GM23248 (cell line): ENCODE results near the gene BTNL9. TPM values are rescaled to one million over a fixed set of nuclear protein-coding genes. Genes with fewer than 3 reads are reported as not detected.
"Not testable (repeated sequence)": the region's sequence is repeated elsewhere in the genome, so short reads cannot be mapped to it uniquely, and the experiment has no call there.

Source experiments
- DNase-seq: peaks from one replicate; pipeline ENCODE4 v3.0.0-alpha.2; 2015
- H2AFZ ChIP-seq: fragments of 200-600 bp; sonication (generic); 2 replicates; pipeline ENCODE4 v1.6.1; 2016; ENCODE audit warnings: antibody characterized with exemption
- H3F3A ChIP-seq: fragments of 200-600 bp; sonication (generic); 2 replicates; pipeline ENCODE4 v1.6.1; 2016; ENCODE audit warnings: mild to moderate bottlenecking, antibody characterized with exemption, mixed run types; ENCODE audit not compliant: insufficient read depth
- H3K27ac ChIP-seq: fragments of 200-600 bp; sonication (generic); 2 replicates; pipeline ENCODE4 v1.5.1; 2016; ENCODE audit warnings: mild to moderate bottlenecking
- H3K27me3 ChIP-seq: fragments of 200-600 bp; sonication (generic); replicated peaks from 2 replicates; pipeline ENCODE4 v1.6.1; 2016; ENCODE audit warnings: mild to moderate bottlenecking; ENCODE audit not compliant: insufficient read depth
- H3K36me3 ChIP-seq: fragments of 200-600 bp; sonication (generic); 2 replicates; pipeline ENCODE4 v1.6.1; 2016; ENCODE audit warnings: low read depth, mild to moderate bottlenecking
- H3K4me1 ChIP-seq: fragments of 200-600 bp; sonication (generic); 2 replicates; pipeline ENCODE4 v1.6.1; 2016; ENCODE audit warnings: mild to moderate bottlenecking; ENCODE audit not compliant: insufficient read depth
- H3K4me2 ChIP-seq: fragments of 200-600 bp; sonication (generic); one replicate; pipeline ENCODE4 v1.6.1; 2016; ENCODE audit warnings: mild to moderate bottlenecking; ENCODE audit not compliant: unreplicated experiment
- H3K4me3 ChIP-seq: fragments of 200-600 bp; sonication (generic); 2 replicates; pipeline ENCODE4 v1.5.1; 2016; ENCODE audit warnings: mild to moderate bottlenecking
- H3K79me2 ChIP-seq: fragments of 200-600 bp; sonication (generic); 2 replicates; pipeline ENCODE4 v1.6.1; 2016; ENCODE audit warnings: mild to moderate bottlenecking; ENCODE audit not compliant: insufficient read depth
- H3K9ac ChIP-seq: fragments of 200-600 bp; sonication (generic); 2 replicates; pipeline ENCODE4 v1.6.1; 2016; ENCODE audit warnings: mild to moderate bottlenecking
- H3K9me2 ChIP-seq: fragments of 200-600 bp; sonication (generic); 2 replicates; pipeline ENCODE4 v1.6.1; 2016; ENCODE audit warnings: mixed run types, mild to moderate bottlenecking, moderate library complexity; ENCODE audit not compliant: insufficient read depth
- H3K9me3 ChIP-seq: fragments of 200-600 bp; sonication (generic); one replicate; pipeline ENCODE4 v1.6.1; 2017; ENCODE audit warnings: low read depth
- H4K20me1 ChIP-seq: fragments of 200-600 bp; sonication (generic); 2 replicates; pipeline ENCODE4 v1.6.0; 2016; ENCODE audit not compliant: insufficient read depth
- EZH2 ChIP-seq: fragments of 200-600 bp; sonication (generic); IDR thresholded peaks from 2 replicates; pipeline ENCODE4 v1.6.1; 2018; ENCODE audit warnings: antibody characterized with exemption, mild to moderate bottlenecking; ENCODE audit not compliant: insufficient read depth, poor library complexity, severe bottlenecking
- EZH2phosphoT487 ChIP-seq: fragments of 200-600 bp; sonication (generic); IDR thresholded peaks from 2 replicates; pipeline ENCODE4 v1.6.1; 2018; ENCODE audit warnings: antibody characterized with exemption, moderate library complexity, mild to moderate bottlenecking, low read depth; ENCODE audit not compliant: insufficient read depth
- WGBS, 2 experiments: methylation state at CpG; one replicate each; pipeline ENCODE4 v1.1.6; 2015 to 2017; ENCODE audit warnings: low lambda C conversion rate in 2 of 2, low coverage in 1 of 2; ENCODE audit errors: missing lambda C conversion rate in 2 of 2; 5-methylcytosine and 5-hydroxymethylcytosine counted together
- in situ Hi-C: fragments of 300-500 bp; cut with MboI; formaldehyde crosslinking; loops from 2 replicates; pipeline ENCODE4 v1.15.0; 2020
- polyA plus RNA-seq: library from polyadenylated mRNA; unstranded; fragments of >200 nt; fragmentation: Nextera tagmentation; extraction: Ambion mirVana; gene quantifications from 2 replicates; pipeline ENCODE4 v1.2.1, GENCODE V29; 2016
- total RNA-seq: library from RNA; depleted of rRNA; stranded (reverse); fragments of >200 nt; shearing (Covaris generic); gene quantifications from 2 replicates; pipeline ENCODE4 v1.2.3, GENCODE V29; 2014

Gene BTNL9
- total and polyA plus RNA-seq, 2 experiments from 2014 or later: not detected

DNA sequence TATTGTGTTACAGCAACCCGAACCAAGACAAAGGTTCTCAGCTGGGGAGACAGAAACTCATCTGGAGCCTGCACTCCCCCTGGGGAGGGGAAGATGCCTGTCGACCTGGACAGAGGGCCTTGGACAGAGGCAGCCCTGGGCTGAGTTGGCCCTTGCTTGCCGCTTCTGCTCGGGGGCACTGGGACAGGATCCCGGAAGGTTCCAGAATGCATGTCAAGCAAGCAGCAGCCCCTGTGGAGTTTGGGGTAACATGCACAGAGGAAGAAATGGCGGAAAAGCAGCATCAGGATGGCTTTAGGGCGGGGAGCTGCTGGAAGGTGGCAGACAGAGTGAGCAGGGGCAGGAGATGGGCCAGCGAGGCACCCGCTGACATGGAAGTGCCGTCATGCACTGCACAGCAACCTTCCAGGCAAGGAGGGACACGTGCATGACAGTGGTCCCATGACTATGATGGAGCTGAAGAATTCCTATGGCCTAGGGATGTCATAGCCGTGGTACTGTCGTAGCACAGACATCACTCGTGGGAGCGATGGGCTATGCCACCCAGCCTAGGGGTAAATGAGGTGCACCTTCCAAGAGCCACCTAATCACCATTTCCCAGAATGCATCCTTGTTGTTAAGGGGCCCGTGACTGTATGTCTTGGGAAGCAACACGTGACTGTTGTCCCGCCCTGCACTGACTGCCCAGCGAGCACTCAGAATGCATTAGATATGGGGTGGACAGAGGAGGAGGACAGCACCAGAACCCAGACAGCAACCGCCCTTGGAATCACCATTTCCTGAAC lies 64.7 kb downstream of the BTNL9 start:
- H3K79me2 ChIP-seq, H3K4me2 ChIP-seq, H2AFZ ChIP-seq, H3K9me3 ChIP-seq, H3K27ac ChIP-seq, in situ Hi-C loops, DNase-seq, H3F3A ChIP-seq, H3K4me1 ChIP-seq, H4K20me1 ChIP-seq, H3K9me2 ChIP-seq, H3K4me3 ChIP-seq, H3K9ac ChIP-seq, H3K36me3 ChIP-seq: not testable (repeated sequence)
- 45 to 62% methylated on average over 13 to 14 of the region's 20 CpGs for WGBS, 2 experiments
- peaks cover 42% of the 10 kb centered on the region for H3K27me3 ChIP-seq

DNA sequence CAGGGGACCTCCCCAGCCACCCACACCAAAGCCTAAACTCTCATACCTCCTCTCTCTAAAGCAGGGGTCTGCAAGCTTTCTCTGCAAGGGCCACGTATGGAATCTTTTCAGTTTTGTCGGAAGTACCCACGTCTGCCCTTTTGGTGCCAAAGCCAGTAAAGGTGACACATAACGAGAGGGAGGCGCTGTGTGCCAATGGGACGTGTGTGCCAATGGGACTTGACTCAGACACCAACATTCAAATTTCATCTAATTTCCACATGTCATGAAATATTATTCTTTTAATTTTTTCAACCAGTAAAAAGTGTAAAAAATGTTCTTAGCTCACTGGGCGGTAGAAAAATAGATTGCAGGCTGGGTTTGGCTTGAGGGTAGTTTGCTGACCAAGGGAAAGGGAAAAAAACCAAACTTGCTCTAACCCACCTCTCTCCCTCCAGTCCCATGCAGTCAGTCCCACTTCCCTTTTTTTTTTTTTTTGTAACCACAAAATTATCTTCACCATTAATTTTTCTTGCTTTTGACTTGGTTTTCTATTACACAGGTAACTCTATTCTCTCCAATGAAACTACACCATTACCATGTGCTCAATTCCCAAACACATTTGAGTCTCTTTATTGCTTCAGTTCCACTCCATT lies 65.4 kb downstream of the BTNL9 start:
- Histone ChIP-seq H3F3A (no peaks in the 10 kb centered on the region), H4K20me1 (no peaks in the 10 kb centered on the region), H3K9ac (no peak overlapping the region), H3K9me3 (no peaks in the 10 kb centered on the region), H3K4me2 (no peak overlapping the region), H3K4me3 (no peak overlapping the region), H3K27ac (no peak overlapping the region), H3K4me1 (no peaks in the 10 kb centered on the region), H3K36me3 (no peaks in the 10 kb centered on the region), H3K79me2 (no peaks in the 10 kb centered on the region), H3K27me3 (peaks cover 42% of the 10 kb centered on the region), H3K9me2 (no peaks in the 10 kb centered on the region), H2AFZ (no peak overlapping the region)
- 51 to 54% methylated on average over 7 of the region's 7 CpGs for WGBS, 2 experiments
- no peak for DNase-seq
- in situ Hi-C loops: no loop called here
- no peak for TF ChIP-seq EZH2phosphoT487
- TF ChIP-seq EZH2: no peak

GRCh38 chr5:181107699-181108098 lies 67.6 kb downstream of the BTNL9 start:
- Histone ChIP-seq H3K36me3 (no peaks in the 10 kb centered on the region), H3K4me2 (no peak overlapping the region), H3K27me3 (peaks cover 53% of the 10 kb centered on the region), H3K79me2 (no peaks in the 10 kb centered on the region), H4K20me1 (no peaks in the 10 kb centered on the region), H3K9me3 (no peaks in the 10 kb centered on the region), H3K27ac (no peak overlapping the region), H3K9ac (no peak overlapping the region), H3F3A (no peaks in the 10 kb centered on the region), H3K9me2 (no peaks in the 10 kb centered on the region), H3K4me1 (no peaks in the 10 kb centered on the region), H3K4me3 (no peak overlapping the region), H2AFZ (no peak overlapping the region)
- TF ChIP-seq EZH2 (no peak), EZH2phosphoT487 (no peak)
- 43 to 54% methylated on average over 9 of the region's 9 CpGs for WGBS, 2 experiments
- DNase-seq: no peak
- in situ Hi-C loops: no loop called here

DNA sequence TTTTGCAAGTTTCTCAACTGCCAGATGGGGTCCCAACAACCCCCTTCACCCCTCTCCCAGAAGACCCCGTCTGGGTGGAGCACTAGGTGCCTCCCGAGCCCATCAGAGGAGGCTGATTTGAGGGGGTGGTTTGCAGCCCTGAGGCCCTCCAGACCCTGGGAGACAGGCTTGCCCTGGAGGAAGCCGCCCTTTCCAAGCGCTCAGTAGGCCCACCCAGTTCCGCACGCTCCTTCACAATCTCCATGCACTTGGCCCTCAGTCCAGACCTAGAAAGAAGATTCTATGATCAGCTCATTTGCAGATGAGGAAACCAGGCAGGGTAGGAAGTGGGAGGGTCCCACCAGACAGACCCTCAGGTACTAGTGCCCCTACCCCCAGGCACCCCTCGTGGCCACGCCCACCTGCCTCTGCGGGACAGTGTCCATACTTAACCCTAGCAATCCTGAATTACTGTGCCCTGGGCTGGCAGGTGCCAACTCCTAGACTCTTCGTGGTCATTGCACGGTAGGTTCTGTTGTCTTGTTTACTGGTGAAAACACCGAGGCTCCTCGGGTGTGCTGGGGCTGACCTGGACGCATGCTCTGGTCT lies 68.6 kb downstream of the BTNL9 start:
- H3K27ac ChIP-seq: no peak overlapping the region
- peaks cover 55% of the 10 kb centered on the region for H3K27me3 ChIP-seq
- no peaks in the 10 kb centered on the region for H3K4me1 ChIP-seq
- no peak overlapping the region for H3K4me3 ChIP-seq
- H3K79me2 ChIP-seq: no peaks in the 10 kb centered on the region
- no peaks in the 10 kb centered on the region for H3K36me3 ChIP-seq
- no peak overlapping the region for H3K9ac ChIP-seq
- 44 to 50% methylated on average over 13 to 14 of the region's 14 CpGs for WGBS, 2 experiments
- no peak for DNase-seq
- no peaks in the 10 kb centered on the region for H3K9me3 ChIP-seq
- H4K20me1 ChIP-seq: no peaks in the 10 kb centered on the region
- no peak overlapping the region for H2AFZ ChIP-seq
- no peak overlapping the region for H3K4me2 ChIP-seq
- TF ChIP-seq EZH2phosphoT487: no peak
- TF ChIP-seq EZH2: no peak
- in situ Hi-C loops: no loop called here
- no peaks in the 10 kb centered on the region for H3K9me2 ChIP-seq
- H3F3A ChIP-seq: no peaks in the 10 kb centered on the region
